KMS-11 (cell line): ENCODE measurements around the gene ANKRD1.

ENCODE experiments used
- H2AFZ ChIP-seq: fragments of 200-600 bp; sonication (generic); 2 replicates; pipeline ENCODE4 v1.6.1; 2016; ENCODE audit warnings: antibody characterized with exemption, mixed run types, low read depth
- H3K27ac ChIP-seq: fragments of 200-600 bp; sonication (generic); 2 replicates; pipeline ENCODE4 v1.6.1; 2016; ENCODE audit warnings: mild to moderate bottlenecking, mixed run types
- H3K27me3 ChIP-seq: fragments of 200-600 bp; sonication (generic); 2 replicates; pipeline ENCODE4 v1.6.1; 2017; ENCODE audit warnings: mild to moderate bottlenecking, low read depth, mixed run types, moderate library complexity; ENCODE audit not compliant: insufficient read depth
- H3K36me3 ChIP-seq: fragments of 200-600 bp; sonication (generic); 2 replicates; pipeline ENCODE4 v1.6.1; 2017; ENCODE audit warnings: mild to moderate bottlenecking, mixed run types; ENCODE audit not compliant: insufficient read depth
- H3K4me1 ChIP-seq: fragments of 200-600 bp; sonication (generic); 2 replicates; pipeline ENCODE4 v1.6.1; 2016; ENCODE audit warnings: mild to moderate bottlenecking, low read depth, mixed run types; ENCODE audit not compliant: poor library complexity, severe bottlenecking
- H3K4me2 ChIP-seq: fragments of 200-600 bp; sonication (generic); 2 replicates; pipeline ENCODE4 v1.7.0; 2016; ENCODE audit warnings: mild to moderate bottlenecking, mixed run types
- H3K4me3 ChIP-seq: fragments of 200-600 bp; sonication (generic); IDR thresholded peaks from 2 replicates; pipeline ENCODE4 v1.6.1; 2017; ENCODE audit warnings: low read depth, low read length, mixed read lengths; ENCODE audit not compliant: insufficient read depth
- H3K79me2 ChIP-seq: fragments of 200-600 bp; sonication (generic); 2 replicates; pipeline ENCODE4 v1.6.1; 2016; ENCODE audit warnings: low read depth, mixed run types; ENCODE audit not compliant: insufficient read depth
- H3K9ac ChIP-seq: fragments of 200-600 bp; sonication (generic); 2 replicates; pipeline ENCODE4 v1.6.1; 2016; ENCODE audit warnings: mild to moderate bottlenecking, mixed run types
- H4K20me1 ChIP-seq: fragments of 200-600 bp; sonication (generic); 2 replicates; pipeline ENCODE4 v1.6.1; 2016; ENCODE audit warnings: mild to moderate bottlenecking, mixed run types; ENCODE audit not compliant: insufficient read depth
- CTCF ChIP-seq: fragments of 200-600 bp; sonication (generic); conservative IDR thresholded peaks from 2 replicates; pipeline ENCODE4 v1.6.1; 2017; ENCODE audit warnings: low read depth, mild to moderate bottlenecking, antibody characterized with exemption, low read length, moderate library complexity, mixed read lengths

Gene ANKRD1

DNA sequence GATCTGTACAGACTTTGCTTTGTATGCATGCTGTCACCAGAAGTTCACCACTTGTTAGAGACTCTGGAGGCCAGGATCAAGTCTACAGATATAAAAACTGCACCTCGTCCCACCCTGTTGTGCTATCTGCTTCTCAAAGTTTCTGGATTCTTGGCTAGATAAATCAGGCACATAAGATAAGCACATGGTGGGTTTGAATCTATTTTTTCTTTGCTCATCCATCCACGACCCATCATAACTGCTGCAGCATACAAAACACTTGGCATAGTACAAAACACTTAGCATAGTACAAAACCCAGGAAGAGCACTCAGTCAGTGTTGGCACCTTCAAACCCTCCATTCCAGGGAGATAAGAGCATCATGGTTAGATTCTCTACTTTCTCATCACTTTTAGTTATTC is 42.4 kb upstream of the ANKRD1 start:
- no peak overlapping the region for H2AFZ ChIP-seq
- no peak overlapping the region for H3K9ac ChIP-seq
- TF ChIP-seq CTCF = no peak
- H3K27ac ChIP-seq = no peak overlapping the region
- no peaks in the 10 kb centered on the region for H4K20me1 ChIP-seq
- H3K4me3 ChIP-seq = no peak overlapping the region
- H3K4me2 ChIP-seq = no peak overlapping the region
- no peaks in the 10 kb centered on the region for H3K4me1 ChIP-seq
- no peaks in the 10 kb centered on the region for H3K27me3 ChIP-seq
- no peaks in the 10 kb centered on the region for H3K79me2 ChIP-seq
- no peaks in the 10 kb centered on the region for H3K36me3 ChIP-seq

DNA sequence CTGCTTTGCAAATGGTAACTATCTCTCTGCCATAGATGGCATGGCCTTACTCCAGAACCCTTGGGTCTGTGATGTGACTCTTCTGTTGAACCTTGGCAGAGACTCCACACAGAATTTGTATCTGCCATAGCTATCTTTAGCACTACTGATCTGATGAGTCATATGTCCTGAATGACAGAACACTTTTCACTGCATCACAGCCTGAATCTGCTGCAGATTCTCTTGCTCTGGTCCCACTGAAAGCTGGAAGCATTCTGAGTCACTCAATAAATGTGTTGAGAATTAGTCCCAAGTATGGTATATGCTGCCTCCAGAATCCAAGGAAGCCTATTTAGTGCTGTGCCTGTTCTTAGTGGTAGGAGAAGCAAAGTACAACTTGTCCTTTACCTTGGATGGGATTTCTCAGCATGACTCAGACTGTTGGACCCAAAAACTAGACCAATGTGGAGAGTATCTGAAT is 39.5 kb upstream of the ANKRD1 start:
- H3K27ac ChIP-seq = no peak overlapping the region
- H3K79me2 ChIP-seq = no peaks in the 10 kb centered on the region
- TF ChIP-seq CTCF = no peak
- H3K36me3 ChIP-seq = no peaks in the 10 kb centered on the region
- H3K9ac ChIP-seq = no peak overlapping the region
- H3K27me3 ChIP-seq = no peaks in the 10 kb centered on the region
- no peak overlapping the region for H3K4me3 ChIP-seq
- H3K4me1 ChIP-seq = no peaks in the 10 kb centered on the region
- no peak overlapping the region for H2AFZ ChIP-seq
- H4K20me1 ChIP-seq = no peaks in the 10 kb centered on the region
- no peak overlapping the region for H3K4me2 ChIP-seq

GRCh38 chr10:90959826-90960225 is 38.9 kb upstream of the ANKRD1 start:
- H2AFZ ChIP-seq = no peak overlapping the region
- H3K27me3 ChIP-seq = no peaks in the 10 kb centered on the region
- no peaks in the 10 kb centered on the region for H3K4me1 ChIP-seq
- no peak overlapping the region for H3K9ac ChIP-seq
- no peaks in the 10 kb centered on the region for H4K20me1 ChIP-seq
- no peak overlapping the region for H3K27ac ChIP-seq
- no peak for TF ChIP-seq CTCF
- no peak overlapping the region for H3K4me2 ChIP-seq
- H3K79me2 ChIP-seq = no peaks in the 10 kb centered on the region
- H3K36me3 ChIP-seq = no peaks in the 10 kb centered on the region
- H3K4me3 ChIP-seq = no peak overlapping the region

DNA sequence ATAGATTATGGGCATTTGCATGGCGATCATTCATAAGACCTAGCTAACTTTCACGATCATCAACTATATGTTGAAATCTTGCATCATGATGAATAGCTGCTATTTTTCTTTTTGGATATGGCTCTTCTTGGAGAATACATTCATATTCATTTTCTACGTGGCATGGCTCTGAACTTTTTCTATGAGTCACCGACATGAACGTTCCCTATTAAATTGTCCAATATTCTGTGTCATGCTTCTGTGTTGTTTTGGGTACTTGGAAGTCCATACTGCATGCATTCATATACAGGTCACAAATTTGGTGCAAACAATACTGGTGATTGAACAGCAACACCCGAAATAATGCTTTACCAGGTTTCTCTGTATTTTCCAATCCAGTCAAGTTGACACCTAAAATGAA is 37.9 kb upstream of the ANKRD1 start:
- Histone ChIP-seq H3K36me3 (no peaks in the 10 kb centered on the region), H3K79me2 (no peaks in the 10 kb centered on the region), H3K4me3 (no peak overlapping the region), H3K4me1 (no peaks in the 10 kb centered on the region), H3K27ac (no peak overlapping the region), H4K20me1 (no peaks in the 10 kb centered on the region), H3K27me3 (no peaks in the 10 kb centered on the region), H3K4me2 (no peak overlapping the region), H3K9ac (no peak overlapping the region), H2AFZ (no peak overlapping the region)
- no peak for TF ChIP-seq CTCF
